Measurements from ENCODE around the gene TACC3.
A peak's percentile ranks its signal among the peaks of the same experiment; 100 is the strongest.

TACC3 gene

GRCh38 chr4:1778642-1779392 lies 57.5 kb downstream of the TACC3 start:
- DNase-seq: no peak

GRCh38 chr4:1779588-1780382 lies 58.5 kb downstream of the TACC3 start:
- DNase-seq: no peak

GRCh38 chr4:1780435-1780834 lies 59.1 kb downstream of the TACC3 start:
- DNase-seq: no peak

- no peak for DNase-seq
Observed at GRCh38 chr4:1783015-1783414, 61.7 kb downstream of the TACC3 start.

- DNase-seq: no peak
Observed at GRCh38 chr4:1783970-1784369, 62.6 kb downstream of the TACC3 start.

GRCh38 chr4:1784395-1784788 lies 63.1 kb downstream of the TACC3 start:
- DNase-seq: no peak

- no peak for DNase-seq
Observed at GRCh38 chr4:1784789-1785591, 63.7 kb downstream of the TACC3 start.

- no peak for DNase-seq
Observed at GRCh38 chr4:1785592-1785991, 64.3 kb downstream of the TACC3 start.

- no peak for DNase-seq
Observed at GRCh38 chr4:1786544-1787362, 65.4 kb downstream of the TACC3 start.

GRCh38 chr4:1787411-1788077 lies 66.2 kb downstream of the TACC3 start:
- DNase-seq: no peak

- no peak for DNase-seq
Observed at GRCh38 chr4:1788254-1788973, 67.1 kb downstream of the TACC3 start.

- no peak for DNase-seq
Observed at GRCh38 chr4:1789552-1789951, 68.2 kb downstream of the TACC3 start.

GRCh38 chr4:1790005-1790404 lies 68.7 kb downstream of the TACC3 start:
- DNase-seq: no peak

GRCh38 chr4:1792158-1792831 lies 71.0 kb downstream of the TACC3 start:
- DNase-seq: no peak

GRCh38 chr4:1792832-1793495 lies 71.6 kb downstream of the TACC3 start, which contains the start of gene FGFR3:
FGFR3 (plus strand) TSS chr4:1793293; CDS start chr4:1793935, 642 bp downstream.
- peak; percentile 32 for DNase-seq

GRCh38 chr4:1793496-1793840 lies 72.1 kb downstream of the TACC3 start:
- no peak for DNase-seq

- no peak for DNase-seq
Observed at GRCh38 chr4:1793940-1794808, 72.9 kb downstream of the TACC3 start.
